ENCODE measurements around the gene GFOD1. TPM values are rescaled to one million over a fixed set of nuclear protein-coding genes. Genes with fewer than 3 reads are reported as not detected.

The GFOD1 gene
- total and polyA plus RNA-seq, 10 of the 15 experiments (the other 5 are each of a cell fraction or from before 2014, with no cell fraction given), result 6.5 to 41.4 (median 16.0) TPM

GRCh38 chr6:13523826-13524622, 36.6 kb upstream of the GFOD1 start:
- Histone ChIP-seq H3K36me3 (ENCODE audit: control insufficient read depth in 2 of 2, insufficient read depth in 2 of 2, low read length in 1 of 2) (no peaks in the 10 kb centered on the region), H3K4me1 (ENCODE audit: control insufficient read depth, insufficient read depth, low read length) (peaks cover 12% of the 10 kb centered on the region), H3K27ac (ENCODE audit: control insufficient read depth, insufficient read depth) (no peak overlapping the region), H3K27me3 (replicated peaks in 1 of 2; ENCODE audit: control insufficient read depth in 2 of 2, insufficient read depth in 2 of 2, low read length in 1 of 2) (no peaks in the 10 kb centered on the region), H2AFZ (ENCODE audit: control insufficient read depth, low read depth, low read length) (no peak overlapping the region), H3K9me3 (replicated peaks; ENCODE audit: control insufficient read depth, insufficient read depth, low read length) (no peaks in the 10 kb centered on the region), H3K4me2 (ENCODE audit: control insufficient read depth, insufficient read depth) (no peak overlapping the region), H3K4me3 (no peak overlapping the region), H4K20me1 (ENCODE audit: control insufficient read depth, insufficient read depth) (no peaks in the 10 kb centered on the region), H3K79me2 (ENCODE audit: control insufficient read depth, insufficient read depth, low read length) (no peaks in the 10 kb centered on the region), H3K9ac (ENCODE audit: control insufficient read depth, insufficient read depth, low read length) (no peak overlapping the region)
- DNase-seq (ENCODE audit: low read depth, low spot score), result no peak
- SMC1A ChIA-PET (ENCODE audit: uncharacterized antibody, unreplicated experiment), result no interaction called here
- FAIRE-seq, result no peak
- TF ChIP-seq ATF2 (IDR thresholded peaks at IDR 0.05; ENCODE audit: low read length) (no peak), CHD2 (IDR thresholded peaks at IDR 0.05; ENCODE audit: borderline replicate concordance, low read depth, low read length) (no peak), CREM (IDR thresholded peaks at IDR 0.05; ENCODE audit: low read depth) (no peak), ZNF24 (IDR thresholded peaks at IDR 0.05) (no peak), BCL11A (IDR thresholded peaks at IDR 0.05; ENCODE audit: low read depth, low read length) (no peak), ATF7 (IDR thresholded peaks at IDR 0.05; ENCODE audit: low read depth) (no peak), CHD4 (IDR thresholded peaks at IDR 0.05) (no peak), ZNF622 (IDR thresholded peaks at IDR 0.05) (no peak), HDAC6 (IDR thresholded peaks at IDR 0.05; ENCODE audit: unreplicated experiment) (no peak), MYC (IDR thresholded peaks at IDR 0.05; ENCODE audit: insufficient read depth, insufficient read length, insufficient replicate concordance, low read length, severe bottlenecking) (no peak), SREBF2 (IDR thresholded peaks at IDR 0.05; ENCODE audit: low read length) (no peak), SKIL (IDR thresholded peaks at IDR 0.05; ENCODE audit: low read depth, poor library complexity, severe bottlenecking) (no peak), E4F1 (IDR thresholded peaks at IDR 0.05; ENCODE audit: borderline replicate concordance, partially characterized antibody) (no peak)
- RAD21 ChIA-PET (ENCODE audit: unreplicated experiment), result no interaction called here
- 83% methylated on average over 11 of the region's 11 CpGs for WGBS (ENCODE audit: insufficient coverage, insufficient replicate concordance, low lambda C conversion rate, missing lambda C conversion rate)
- POLR2A ChIA-PET, result no interaction called here
- CTCF ChIA-PET, result interaction anchor here (1.2 kb wide), 1 partner anchor 93 kb away, joined by 3 read pairs; no protein-coding TSS in a partner anchor
- intact Hi-C loops (cut with micrococcal nuclease; ENCODE audit: unreplicated experiment) (no loop called here), in situ Hi-C loops (cut with MboI) (no loop called here)
- BruUV-seq (replicated peaks), result no TSS peak
- no peak for ATAC-seq

Measured in GM12878 (cell line).